Measurements from ENCODE around the gene PRSS16.
A peak's percentile ranks its signal among the peaks of the same experiment; 100 is the strongest.

PRSS16 gene

GRCh38 chr6:27248783-27249182 lies 1.3 kb downstream of the PRSS16 start:
- TF ChIP-seq, protein P1, sequence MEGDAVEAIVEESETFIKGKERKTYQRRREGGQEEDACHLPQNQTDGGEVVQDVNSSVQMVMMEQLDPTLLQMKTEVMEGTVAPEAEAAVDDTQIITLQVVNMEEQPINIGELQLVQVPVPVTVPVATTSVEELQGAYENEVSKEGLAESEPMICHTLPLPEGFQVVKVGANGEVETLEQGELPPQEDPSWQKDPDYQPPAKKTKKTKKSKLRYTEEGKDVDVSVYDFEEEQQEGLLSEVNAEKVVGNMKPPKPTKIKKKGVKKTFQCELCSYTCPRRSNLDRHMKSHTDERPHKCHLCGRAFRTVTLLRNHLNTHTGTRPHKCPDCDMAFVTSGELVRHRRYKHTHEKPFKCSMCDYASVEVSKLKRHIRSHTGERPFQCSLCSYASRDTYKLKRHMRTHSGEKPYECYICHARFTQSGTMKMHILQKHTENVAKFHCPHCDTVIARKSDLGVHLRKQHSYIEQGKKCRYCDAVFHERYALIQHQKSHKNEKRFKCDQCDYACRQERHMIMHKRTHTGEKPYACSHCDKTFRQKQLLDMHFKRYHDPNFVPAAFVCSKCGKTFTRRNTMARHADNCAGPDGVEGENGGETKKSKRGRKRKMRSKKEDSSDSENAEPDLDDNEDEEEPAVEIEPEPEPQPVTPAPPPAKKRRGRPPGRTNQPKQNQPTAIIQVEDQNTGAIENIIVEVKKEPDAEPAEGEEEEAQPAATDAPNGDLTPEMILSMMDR (IDR thresholded peaks at IDR 0.05; ENCODE audit: low read depth, low read length) = no peak
- no peak for DNase-seq (ENCODE audit: low read depth, low spot score)
- no peak overlapping the region for H3K4me3 ChIP-seq (ENCODE audit: low read depth, low read length)
- in situ Hi-C loops (cut with HindIII; ENCODE audit: low sequenced_read_pairs) = no loop called here

DNA sequence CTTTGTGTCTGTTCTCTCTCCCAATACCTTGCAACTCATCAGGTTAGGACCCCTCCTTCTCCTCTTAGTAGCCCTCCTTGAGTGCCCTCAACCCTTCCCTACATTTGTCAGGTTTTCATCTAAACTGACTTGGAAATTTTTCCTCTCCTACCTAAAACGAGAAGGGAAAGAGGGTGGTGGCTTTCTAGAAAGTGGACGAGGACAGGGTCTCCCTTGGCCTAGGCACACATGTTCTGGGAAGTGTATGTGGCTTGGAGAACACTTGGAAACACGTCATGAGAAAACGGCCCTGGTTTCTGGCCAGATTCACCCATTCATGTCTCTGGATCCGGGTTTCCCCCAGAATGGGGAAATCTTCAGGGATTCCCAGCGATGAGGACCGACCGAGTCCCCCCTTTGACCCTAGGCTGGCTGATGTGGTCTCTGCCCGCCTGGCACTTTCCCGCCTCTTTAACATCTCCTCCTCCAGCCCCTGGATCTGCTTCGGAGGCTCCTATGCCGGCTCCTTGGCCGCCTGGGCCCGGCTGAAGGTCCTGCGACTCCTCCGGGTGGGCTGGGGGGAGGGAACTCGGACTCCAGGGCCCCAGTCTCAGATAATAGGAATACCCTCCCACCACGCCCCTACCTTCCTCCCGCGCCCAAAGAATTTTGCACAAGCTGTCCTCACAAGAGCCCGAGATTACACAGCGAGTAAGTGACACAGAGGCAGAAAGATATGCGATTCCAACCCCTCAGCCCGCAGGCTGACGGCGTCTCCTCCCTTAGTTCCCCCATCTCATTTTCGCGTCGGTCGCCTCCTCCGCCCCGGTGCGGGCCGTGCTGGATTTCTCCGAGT lies 3.0 kb downstream of the PRSS16 start:
- peak overlapping the region; percentile 47 for H3K4me3 ChIP-seq (ENCODE audit: low read depth, low read length)
- TF ChIP-seq, protein P1 (IDR thresholded peaks at IDR 0.05; ENCODE audit: low read depth, low read length) = no peak
- DNase-seq (ENCODE audit: low read depth, low spot score) = no peak
- in situ Hi-C loops (cut with HindIII; ENCODE audit: low sequenced_read_pairs) = no loop called here

- in situ Hi-C loops (cut with HindIII; ENCODE audit: low sequenced_read_pairs) = no loop called here
- DNase-seq (ENCODE audit: low read depth, low spot score) = no peak
- H3K4me3 ChIP-seq (ENCODE audit: low read depth, low read length) = peak overlapping the region; percentile 47
- TF ChIP-seq, protein P1 (IDR thresholded peaks at IDR 0.05; ENCODE audit: low read depth, low read length) = no peak
These were observed 3.7 kb downstream of the PRSS16 start for GRCh38 chr6:27251112-27251605.

DNA sequence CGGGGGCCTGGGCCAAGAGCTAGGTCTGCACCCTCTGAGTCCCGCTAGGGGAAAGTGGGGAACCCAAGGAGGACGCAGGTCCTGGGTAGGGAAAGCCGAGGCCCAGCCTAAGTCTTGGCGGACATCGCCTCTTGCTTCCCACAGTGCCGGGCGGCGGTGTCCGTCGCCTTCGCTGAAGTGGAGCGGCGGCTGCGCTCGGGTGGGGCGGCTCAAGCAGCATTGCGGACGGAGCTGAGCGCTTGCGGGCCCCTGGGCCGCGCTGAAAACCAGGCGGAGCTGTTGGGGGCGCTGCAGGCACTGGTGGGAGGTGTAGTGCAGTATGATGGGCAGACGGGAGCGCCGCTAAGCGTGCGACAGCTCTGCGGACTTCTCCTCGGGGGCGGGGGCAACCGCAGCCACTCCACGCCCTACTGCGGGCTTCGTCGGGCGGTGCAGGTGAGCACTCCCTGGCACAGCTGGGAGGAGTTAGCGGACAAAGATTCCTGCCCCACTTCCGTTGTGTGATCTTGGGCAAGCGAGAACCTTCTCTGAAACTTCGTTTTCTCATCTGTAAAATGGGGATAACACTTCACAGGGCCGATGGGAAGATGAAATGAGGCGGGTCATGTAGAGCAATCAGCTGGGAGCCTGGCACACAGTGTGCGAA lies 4.2 kb downstream of the PRSS16 start:
- TF ChIP-seq, protein P1 (IDR thresholded peaks at IDR 0.05; ENCODE audit: low read depth, low read length) = peak; percentile 36
- in situ Hi-C loops (cut with HindIII; ENCODE audit: low sequenced_read_pairs) = no loop called here
- peak; percentile 37 for DNase-seq (ENCODE audit: low read depth, low spot score)
- H3K4me3 ChIP-seq (ENCODE audit: low read depth, low read length) = peak overlapping the region; percentile 47

DNA sequence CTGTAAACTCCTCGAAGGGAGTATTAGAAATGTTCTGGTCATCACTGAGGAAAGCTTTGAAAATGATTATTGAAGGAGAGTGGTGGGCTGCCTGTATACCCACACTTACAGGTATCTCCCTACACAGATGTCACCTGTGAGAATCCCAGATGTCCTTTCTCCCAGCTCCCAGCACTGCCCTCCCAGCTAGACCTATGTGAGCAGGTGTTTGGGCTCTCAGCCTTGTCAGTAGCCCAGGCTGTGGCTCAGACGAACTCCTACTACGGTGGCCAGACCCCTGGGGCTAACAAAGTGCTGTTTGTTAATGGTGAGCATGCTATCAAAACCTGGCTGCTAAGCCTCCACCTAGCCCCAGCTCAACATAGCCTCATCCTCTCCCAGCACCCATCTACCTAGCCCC lies 7.1 kb downstream of the PRSS16 start:
- TF ChIP-seq, protein P1 (IDR thresholded peaks at IDR 0.05; ENCODE audit: low read depth, low read length) = no peak
- H3K4me3 ChIP-seq (ENCODE audit: low read depth, low read length) = no peak overlapping the region
- in situ Hi-C loops (cut with HindIII; ENCODE audit: low sequenced_read_pairs) = no loop called here
- no peak for DNase-seq (ENCODE audit: low read depth, low spot score)

DNA sequence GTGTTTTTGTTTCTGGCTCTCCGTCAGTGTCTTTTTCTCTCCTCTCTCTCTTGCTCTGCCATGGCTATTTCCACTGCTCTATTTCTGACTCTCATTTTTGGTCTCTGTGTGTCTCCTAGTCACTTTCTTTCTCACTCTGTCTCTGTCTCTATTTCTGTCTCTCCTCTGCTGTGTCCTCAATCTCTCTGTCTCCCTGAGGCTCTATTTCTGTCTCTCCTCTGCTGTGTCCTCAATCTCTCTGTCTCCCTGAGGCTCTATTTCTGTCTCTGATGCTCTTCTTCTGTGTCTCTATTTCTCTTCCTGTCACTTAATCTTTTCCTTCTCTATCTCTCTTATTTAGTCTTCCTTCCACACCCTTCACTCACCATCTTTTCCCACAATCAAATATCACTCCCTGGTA lies 8.4 kb downstream of the PRSS16 start:
- no peak overlapping the region for H3K4me3 ChIP-seq (ENCODE audit: low read depth, low read length)
- TF ChIP-seq, protein P1 (IDR thresholded peaks at IDR 0.05; ENCODE audit: low read depth, low read length) = no peak
- in situ Hi-C loops (cut with HindIII; ENCODE audit: low sequenced_read_pairs) = no loop called here
- DNase-seq (ENCODE audit: low read depth, low spot score) = no peak
